Ishikawa (cell line): ENCODE results near the gene AMIGO2.

Source experiments
- CEBPB ChIP-seq: IDR thresholded peaks from 2 replicates; pipeline ENCODE4 v1.6.1; 2012
- CREB1 ChIP-seq: IDR thresholded peaks from 2 replicates; pipeline ENCODE4 v1.6.1; 2012; ENCODE audit warnings: low read depth
- EGR1 ChIP-seq: IDR thresholded peaks from 2 replicates; pipeline ENCODE4 v1.6.1; 2012
- EP300 ChIP-seq: IDR thresholded peaks from 2 replicates; pipeline ENCODE4 v1.6.1; 2012; ENCODE audit warnings: borderline replicate concordance
- FOXM1 ChIP-seq: IDR thresholded peaks from 2 replicates; pipeline ENCODE4 v1.6.1; 2012; ENCODE audit warnings: low read depth, borderline replicate concordance
- MAX ChIP-seq: IDR thresholded peaks from 2 replicates; pipeline ENCODE4 v1.6.1; 2012
- NFIC ChIP-seq: IDR thresholded peaks from 2 replicates; pipeline ENCODE4 v1.6.1; 2012
- RAD21 ChIP-seq: IDR thresholded peaks from 2 replicates; pipeline ENCODE4 v1.6.1; 2012; ENCODE audit warnings: low read depth
- REST ChIP-seq: IDR thresholded peaks from 2 replicates; pipeline ENCODE4 v1.6.1; 2012; ENCODE audit warnings: low read depth, mild to moderate bottlenecking
- TAF1 ChIP-seq: IDR thresholded peaks from 2 replicates; pipeline ENCODE4 v1.6.1; 2012; ENCODE audit warnings: low read depth, mild to moderate bottlenecking
- TCF12 ChIP-seq: IDR thresholded peaks from 2 replicates; pipeline ENCODE4 v1.6.1; 2012; ENCODE audit warnings: low read depth
- TEAD4 ChIP-seq: IDR thresholded peaks from 2 replicates; pipeline ENCODE4 v1.6.1; 2012
- USF1 ChIP-seq: IDR thresholded peaks from 2 replicates; pipeline ENCODE4 v1.6.1; 2012
- YY1 ChIP-seq: IDR thresholded peaks from 2 replicates; pipeline ENCODE4 v1.6.1; 2012; ENCODE audit warnings: low read depth
- ZBTB7A ChIP-seq: IDR thresholded peaks from 2 replicates; pipeline ENCODE4 v1.6.1; 2012; ENCODE audit warnings: low read depth

Gene AMIGO2

GRCh38 chr12:47053961-47054360 is 25.8 kb downstream of the AMIGO2 start:
- no peak for TF ChIP-seq EP300
- TF ChIP-seq EGR1: no peak
- no peak for TF ChIP-seq TEAD4
- no peak for TF ChIP-seq CREB1
- TF ChIP-seq RAD21: no peak
- no peak for TF ChIP-seq REST
- no peak for TF ChIP-seq TCF12
- TF ChIP-seq YY1: no peak
- no peak for TF ChIP-seq MAX
- TF ChIP-seq NFIC: no peak
- no peak for TF ChIP-seq USF1

- no peak for TF ChIP-seq CEBPB
- TF ChIP-seq USF1: no peak
- TF ChIP-seq CREB1: no peak
- no peak for TF ChIP-seq ZBTB7A
- no peak for TF ChIP-seq RAD21
- TF ChIP-seq NFIC: no peak
- no peak for TF ChIP-seq EP300
- TF ChIP-seq REST: no peak
- no peak for TF ChIP-seq FOXM1
- no peak for TF ChIP-seq TAF1
- TF ChIP-seq TEAD4: no peak
- no peak for TF ChIP-seq TCF12
- no peak for TF ChIP-seq YY1
- no peak for TF ChIP-seq EGR1
- TF ChIP-seq MAX: no peak
Measured at GRCh38 chr12:47052274-47052673, 27.5 kb downstream of the AMIGO2 start.

- no peak for TF ChIP-seq YY1
- no peak for TF ChIP-seq CEBPB
- no peak for TF ChIP-seq TEAD4
- TF ChIP-seq TAF1: no peak
- no peak for TF ChIP-seq CREB1
- no peak for TF ChIP-seq TCF12
- no peak for TF ChIP-seq FOXM1
- no peak for TF ChIP-seq EP300
- no peak for TF ChIP-seq RAD21
- TF ChIP-seq REST: no peak
- no peak for TF ChIP-seq NFIC
- TF ChIP-seq USF1: no peak
- TF ChIP-seq ZBTB7A: no peak
Measured at GRCh38 chr12:47048541-47048940, 31.2 kb downstream of the AMIGO2 start.

GRCh38 chr12:47041327-47041726 is 38.4 kb downstream of the AMIGO2 start:
- TF ChIP-seq EP300 (no peak), RAD21 (no peak), TAF1 (no peak), CREB1 (no peak), CEBPB (no peak), EGR1 (no peak), REST (no peak)
